ENCODE measurements around the gene PCA3.

- TF ChIP-seq CTCF (IDR thresholded peaks at IDR 0.05; ENCODE audit: low read depth, low read length, missing input control) (no peak), YY1 (IDR thresholded peaks at IDR 0.05) (no peak), RAD21 (IDR thresholded peaks at IDR 0.05) (no peak), ZBTB33 (IDR thresholded peaks at IDR 0.05) (no peak), MAX (IDR thresholded peaks at IDR 0.05) (no peak)
These were observed 32.1 kb downstream of the PCA3 start for GRCh38 chr9:76796296-76796695.

Data from liver (tissue), 3 donors.